Measurements from ENCODE around the gene NCKAP1.
A peak's percentile ranks its signal among the peaks of the same experiment; 100 is the strongest.
"Not testable (repeated sequence)": the region's sequence is repeated elsewhere in the genome, so short reads cannot be mapped to it uniquely, and the experiment has no call there.

Gene NCKAP1

GRCh38 chr2:183021613-183022012, 16.6 kb downstream of the NCKAP1 start:
- no peak for TF ChIP-seq CTCF (IDR thresholded peaks at IDR 0.05; ENCODE audit: insufficient read depth, low read depth, low read length, missing control alignments)
- H3K4me3 ChIP-seq (ENCODE audit: low read length) = no peak overlapping the region
- DNase-seq (ENCODE audit: low read depth) = no peak

- peak; percentile 90 for DNase-seq (ENCODE audit: low read depth)
- no peak overlapping the region for H3K4me3 ChIP-seq (ENCODE audit: low read length)
- TF ChIP-seq CTCF (IDR thresholded peaks at IDR 0.05; ENCODE audit: insufficient read depth, low read depth, low read length, missing control alignments) = no peak
Measured at GRCh38 chr2:183019718-183020442, 18.4 kb downstream of the NCKAP1 start.

- DNase-seq (ENCODE audit: low read depth); H3K4me3 ChIP-seq (ENCODE audit: low read length): not testable (repeated sequence)
Measured at GRCh38 chr2:183017845-183018244, 20.4 kb downstream of the NCKAP1 start.

- no peak overlapping the region for H3K4me3 ChIP-seq (ENCODE audit: low read length)
- DNase-seq (ENCODE audit: low read depth) = no peak
- TF ChIP-seq CTCF (IDR thresholded peaks at IDR 0.05; ENCODE audit: insufficient read depth, low read depth, low read length, missing control alignments) = no peak
Measured at GRCh38 chr2:183014005-183014404, 24.3 kb downstream of the NCKAP1 start.

GRCh38 chr2:183011743-183012142, 26.5 kb downstream of the NCKAP1 start:
- no peak for TF ChIP-seq CTCF (IDR thresholded peaks at IDR 0.05; ENCODE audit: insufficient read depth, low read depth, low read length, missing control alignments)
- peak; percentile 34 for DNase-seq (ENCODE audit: low read depth)
- H3K4me3 ChIP-seq (ENCODE audit: low read length) = no peak overlapping the region

GRCh38 chr2:183010112-183010511, 28.1 kb downstream of the NCKAP1 start:
- TF ChIP-seq CTCF (IDR thresholded peaks at IDR 0.05; ENCODE audit: insufficient read depth, low read depth, low read length, missing control alignments) = no peak
- DNase-seq (ENCODE audit: low read depth) = peak; percentile 8
- no peak overlapping the region for H3K4me3 ChIP-seq (ENCODE audit: low read length)

GRCh38 chr2:183009249-183009899, 28.9 kb downstream of the NCKAP1 start:
- no peak for DNase-seq (ENCODE audit: low read depth)
- H3K4me3 ChIP-seq (ENCODE audit: low read length) = no peak overlapping the region
- TF ChIP-seq CTCF (IDR thresholded peaks at IDR 0.05; ENCODE audit: insufficient read depth, low read depth, low read length, missing control alignments) = no peak

All from epithelial cell of esophagus (primary cell).